Epithelial cell of prostate (primary cell): ENCODE results near the gene IFRD2.
"Not testable (repeated sequence)": the region's sequence is repeated elsewhere in the genome, so short reads cannot be mapped to it uniquely, and the experiment has no call there.

ENCODE experiments used
- DNase-seq: peaks from one replicate; pipeline ENCODE4 v3.0.0-alpha.2; 2011; ENCODE audit warnings: low read depth, low spot score
- H3K27ac ChIP-seq: fragments of 450-650 bp; 2 replicates; pipeline ENCODE4 v1.5.1; 2017; ENCODE audit warnings: mild to moderate bottlenecking

IFRD2 gene

DNA sequence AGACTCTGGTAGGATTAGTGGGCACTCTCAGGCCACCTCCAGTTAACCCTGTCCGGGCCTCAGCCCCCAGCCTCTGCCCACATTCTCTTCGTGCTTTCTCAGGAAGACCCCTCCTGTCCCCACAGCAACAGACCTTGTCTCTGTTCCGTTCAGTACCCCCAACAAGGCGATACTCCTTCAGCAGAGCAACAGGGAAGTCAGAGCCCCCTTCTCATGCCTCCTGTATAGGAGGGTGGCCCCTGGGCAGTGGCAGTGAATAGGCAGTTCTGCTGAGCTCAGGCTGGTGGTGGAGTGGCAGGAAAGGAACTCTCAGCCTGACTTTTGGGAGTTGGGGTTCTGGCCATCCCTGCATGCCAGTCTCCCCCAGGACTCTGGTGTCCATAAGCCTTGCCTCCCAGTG lies 22.8 kb downstream of the IFRD2 start:
- DNase-seq, result no peak
- H3K27ac ChIP-seq, result peak overlapping the region; percentile 74

GRCh38 chr3:50268703-50269451 lies 23.4 kb downstream of the IFRD2 start, which contains the start of gene SEMA3B:
SEMA3B (plus strand) TSS chr3:50269147; CDS start chr3:50269241, 94 bp downstream.
- DNase-seq, result no peak

DNA sequence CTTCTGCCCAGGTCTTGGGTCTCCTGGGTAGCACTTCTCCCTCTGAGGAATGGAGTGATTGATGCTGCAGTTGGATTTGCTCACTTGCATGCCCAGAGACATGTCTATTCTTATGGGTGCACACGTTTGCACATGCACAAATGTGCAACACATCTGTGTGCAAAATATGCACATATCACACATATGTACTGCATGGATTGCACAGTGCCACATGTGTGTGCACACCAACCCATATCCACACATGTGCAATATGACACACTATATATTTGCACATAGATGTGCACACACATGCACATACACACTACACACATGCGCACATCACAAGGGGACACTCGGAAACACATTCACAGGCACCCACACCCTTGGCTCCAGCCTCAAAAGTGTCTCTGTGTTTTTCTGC lies 24.0 kb downstream of the IFRD2 start:
- H3K27ac ChIP-seq, result peak overlapping the region; percentile 74
- DNase-seq, result no peak

More at GRCh38 chr3:50268703-50269451, 23.4 kb downstream of the IFRD2 start, which contains the start of gene SEMA3B:
- H3K27ac ChIP-seq, result peak within 1 kb of the TSS; percentile 74

- H3K27ac ChIP-seq, result no peak overlapping the region
- no peak for DNase-seq
These were observed 24.8 kb downstream of the IFRD2 start for GRCh38 chr3:50267280-50267913.

DNA sequence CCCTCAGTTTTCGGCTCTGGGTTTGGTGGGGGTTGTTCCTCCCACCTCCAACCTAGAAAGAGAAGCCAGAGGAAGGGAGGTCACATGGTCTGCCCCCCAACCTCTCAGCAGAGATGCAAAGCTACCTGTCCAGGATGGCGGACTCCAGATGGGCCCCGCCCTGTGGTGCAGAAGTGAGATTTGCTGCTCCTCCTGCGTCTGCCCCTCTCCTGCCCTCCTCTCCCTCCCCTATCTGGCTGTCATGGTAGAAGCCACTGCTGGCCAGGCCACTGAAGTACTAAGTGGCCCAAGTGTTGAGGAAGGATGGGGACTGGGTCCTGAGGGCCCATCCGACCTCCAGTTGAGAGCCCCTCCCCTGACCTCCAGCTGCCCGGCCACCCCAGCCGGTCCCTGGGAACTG lies 25.4 kb downstream of the IFRD2 start:
- H3K27ac ChIP-seq, result no peak overlapping the region
- no peak for DNase-seq

- no peak for DNase-seq
- H3K27ac ChIP-seq, result peak overlapping the region; percentile 66
These were observed 26.2 kb downstream of the IFRD2 start for GRCh38 chr3:50266017-50266416.

DNA sequence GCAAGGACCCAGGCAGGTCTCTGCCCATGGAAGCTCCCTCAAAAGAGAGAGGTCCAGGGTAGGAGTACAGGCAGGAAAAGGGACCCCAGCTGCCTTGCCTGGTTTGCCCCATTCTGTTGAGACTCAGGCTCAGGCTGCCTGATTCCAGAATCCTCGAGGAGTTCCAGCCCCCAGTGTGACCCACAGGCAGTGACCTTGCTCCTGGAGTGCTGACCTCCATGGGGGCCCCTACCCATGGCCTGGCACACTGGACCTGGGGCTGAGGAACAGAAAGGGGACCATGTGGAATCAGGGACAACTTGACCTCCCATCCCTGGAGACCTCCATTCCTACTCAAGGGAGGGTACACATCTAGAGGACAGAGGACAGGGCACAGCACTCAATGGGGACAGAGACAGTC lies 26.7 kb downstream of the IFRD2 start:
- DNase-seq, result no peak
- H3K27ac ChIP-seq, result peak overlapping the region; percentile 66

- DNase-seq, result no peak
- H3K27ac ChIP-seq, result peak overlapping the region; percentile 66
These were observed 27.2 kb downstream of the IFRD2 start for GRCh38 chr3:50264964-50265485.

- H3K27ac ChIP-seq, result peak overlapping the region; percentile 66
- no peak for DNase-seq
These were observed 27.8 kb downstream of the IFRD2 start for GRCh38 chr3:50264383-50264963.

- no peak for DNase-seq
- peak overlapping the region; percentile 66 for H3K27ac ChIP-seq
These were observed 28.5 kb downstream of the IFRD2 start for GRCh38 chr3:50263478-50264382.

DNA sequence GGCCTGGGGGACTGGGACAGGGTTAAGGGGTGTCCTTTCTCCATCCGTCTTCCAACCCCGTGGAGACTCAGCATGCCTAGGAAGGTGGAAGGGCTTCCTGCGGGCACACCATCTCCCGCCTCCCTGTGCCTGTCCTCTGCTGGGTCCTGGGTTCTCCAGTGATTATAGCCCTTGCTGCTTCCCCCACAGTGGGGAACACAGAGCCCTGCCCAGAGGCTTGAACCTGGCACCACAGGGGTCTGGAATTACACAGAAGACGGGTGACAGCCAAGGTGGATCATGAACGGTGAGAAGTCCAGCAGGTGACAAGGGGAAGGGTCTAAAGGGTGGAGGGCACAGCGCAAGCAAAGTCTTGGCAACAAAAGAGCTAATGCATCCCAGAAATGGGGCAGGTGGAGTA lies 29.5 kb downstream of the IFRD2 start:
- no peak overlapping the region for H3K27ac ChIP-seq
- no peak for DNase-seq

DNA sequence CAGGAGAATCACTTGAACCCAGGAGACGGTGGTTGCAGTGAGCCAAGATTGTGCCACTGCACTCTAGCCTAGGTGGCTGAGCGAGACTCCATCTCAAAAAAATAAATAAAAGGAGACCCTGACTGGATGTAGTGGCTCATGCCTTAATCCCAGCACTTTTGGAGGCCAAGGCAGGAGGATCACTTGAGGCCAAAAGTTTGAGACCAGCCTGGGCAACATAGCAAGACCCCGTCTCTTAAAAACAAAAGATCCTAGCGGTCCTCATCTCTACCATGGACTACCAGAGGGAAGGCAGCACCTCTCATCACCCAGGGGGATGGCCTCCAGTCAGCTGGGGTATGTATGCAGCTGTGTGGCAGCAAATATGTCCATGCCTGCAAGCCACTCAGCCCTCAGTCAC lies 30.0 kb downstream of the IFRD2 start:
- H3K27ac ChIP-seq, DNase-seq: not testable (repeated sequence)

DNA sequence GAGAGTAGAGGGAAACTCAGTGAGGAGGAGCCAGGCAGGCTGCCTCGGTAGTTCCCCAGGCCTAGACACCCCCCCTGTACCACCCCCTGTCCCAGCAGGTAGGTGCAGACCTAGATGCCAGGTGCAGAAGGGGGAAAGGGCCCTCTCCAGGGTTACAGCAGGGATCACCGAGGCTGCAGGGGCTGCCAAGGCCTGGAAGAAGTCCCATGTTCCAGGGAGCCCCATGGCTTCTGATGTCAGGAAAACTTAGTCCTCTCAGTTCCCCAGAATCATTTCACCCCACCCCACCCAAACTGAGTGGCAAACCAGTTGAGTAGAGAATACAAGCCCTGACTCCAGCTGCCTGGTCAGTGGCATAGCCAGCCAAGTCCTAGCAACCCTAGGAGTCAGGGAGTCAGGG lies 30.7 kb downstream of the IFRD2 start:
- DNase-seq, result no peak
- no peak overlapping the region for H3K27ac ChIP-seq

DNA sequence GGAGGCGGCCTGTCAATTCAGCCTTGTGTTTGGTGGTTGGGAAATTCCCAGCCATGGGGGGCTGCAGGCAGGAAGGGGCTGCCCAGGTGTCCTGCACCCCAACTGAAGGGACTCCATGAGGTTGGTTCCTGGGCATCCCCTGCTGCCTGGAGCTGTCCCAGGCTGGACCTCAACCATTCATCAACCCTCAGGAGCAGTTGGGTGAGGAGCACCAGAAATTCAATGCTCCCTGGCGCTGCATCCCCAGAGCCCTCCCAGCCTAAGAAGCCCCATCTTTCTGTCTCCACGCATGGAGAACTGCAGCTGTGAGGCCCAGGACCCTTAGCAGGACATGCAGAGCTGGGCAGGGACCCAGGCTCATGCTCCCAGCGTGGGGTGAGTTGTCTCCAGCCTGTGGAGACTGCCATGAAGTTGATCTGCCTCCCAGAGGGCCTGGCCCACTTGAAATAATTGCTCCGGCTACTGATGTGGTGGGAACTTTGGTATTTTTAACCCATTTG lies 31.2 kb downstream of the IFRD2 start:
- peak overlapping the region; percentile 63 for H3K27ac ChIP-seq
- DNase-seq, result no peak

DNA sequence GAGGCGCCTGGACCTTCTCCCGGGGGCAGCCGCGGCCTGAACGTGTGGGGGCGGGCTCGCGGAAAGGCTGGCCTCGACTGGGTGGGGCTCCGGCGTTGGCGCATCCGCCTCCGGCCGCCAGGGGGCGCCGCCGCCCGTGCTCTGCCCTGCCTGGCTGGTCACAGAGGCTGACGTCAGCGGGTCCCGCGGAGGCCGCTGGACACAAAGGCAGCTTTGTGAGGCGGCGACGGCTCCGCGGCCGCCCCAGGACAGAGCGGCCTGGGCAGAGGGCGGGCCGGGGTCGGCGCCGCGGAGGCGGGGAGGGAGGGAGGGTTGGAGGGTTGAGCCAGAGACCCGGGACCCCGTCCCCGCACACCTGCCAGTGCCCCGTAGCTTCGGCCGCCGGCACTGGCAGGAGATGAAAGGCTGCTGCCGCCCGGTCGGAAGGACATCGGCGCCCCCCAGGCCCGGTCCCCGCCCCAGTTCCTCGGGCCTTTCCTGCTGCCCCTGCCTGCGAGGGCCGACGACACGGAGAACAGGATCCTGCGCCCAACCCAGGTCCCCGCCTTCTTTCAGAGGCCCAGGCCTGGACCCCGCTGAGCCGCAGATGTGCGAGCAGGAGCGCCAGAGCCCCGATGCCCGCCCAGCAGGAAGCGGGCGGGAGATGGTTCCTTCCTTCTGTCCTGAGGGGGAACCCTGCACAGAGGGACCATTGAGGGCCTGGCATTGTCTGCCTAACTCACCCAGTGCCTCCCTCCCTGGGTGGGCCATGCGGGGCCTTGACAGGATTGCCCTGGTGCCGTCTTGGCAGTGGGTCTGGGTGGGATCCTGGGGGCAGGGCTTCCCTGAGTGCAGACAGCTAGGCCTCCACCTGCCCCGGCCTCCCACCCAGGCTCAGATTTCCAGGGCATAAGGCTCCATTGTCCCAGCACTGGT lies 31.9 kb downstream of the IFRD2 start:
- peak overlapping the region; percentile 63 for H3K27ac ChIP-seq
- DNase-seq, result no peak

GRCh38 chr3:50259432-50260026 lies 32.7 kb downstream of the IFRD2 start:
- peak overlapping the region; percentile 63 for H3K27ac ChIP-seq
- no peak for DNase-seq

DNA sequence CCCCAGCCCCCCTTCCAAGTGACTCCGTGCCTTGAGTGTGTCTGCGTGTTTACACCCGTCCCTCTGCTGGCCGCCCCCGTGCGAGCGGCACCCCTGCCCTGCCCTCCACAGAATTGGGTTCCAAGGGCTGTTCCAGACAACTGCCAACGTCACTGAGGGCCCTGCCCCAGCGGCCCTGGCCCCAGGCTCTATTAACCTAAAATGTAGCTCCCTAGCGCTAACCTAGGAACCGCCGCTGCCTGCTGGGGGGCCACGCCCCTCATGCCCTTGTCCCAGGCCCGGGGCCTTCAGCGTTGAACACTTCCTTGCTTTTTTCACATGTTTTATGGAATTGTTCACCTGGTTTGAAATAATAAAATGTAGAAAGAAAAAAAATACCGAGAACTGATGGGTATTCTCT lies 33.2 kb downstream of the IFRD2 start:
- no peak for DNase-seq
- peak overlapping the region; percentile 63 for H3K27ac ChIP-seq

- no peak overlapping the region for H3K27ac ChIP-seq
These were observed 34.1 kb downstream of the IFRD2 start for GRCh38 chr3:50258029-50258680.

More at GRCh38 chr3:50258029-50258680, 34.1 kb downstream of the IFRD2 start:
- no peak for DNase-seq
